Astrocyte (in vitro differentiated cells and primary cell): ENCODE measurements around the gene AIFM2. TPM values are rescaled to one million over a fixed set of nuclear protein-coding genes. Genes with fewer than 3 reads are reported as not detected.

Experiments used
- DNase-seq: peaks from one replicate; pipeline ENCODE4 v3.0.0-alpha.2; 2010; ENCODE audit warnings: low read depth
- FAIRE-seq: peaks from 2 replicates; lab custom pipeline; 2011; peaks lifted over from hg19 to GRCh38; lab: Jason Lieb, UNC
- H2AFZ ChIP-seq: 2 replicates; pipeline ENCODE4 v1.6.0; 2012; ENCODE audit warnings: low read depth, low read length, inconsistent platforms
- H3K27ac ChIP-seq: 2 replicates; pipeline ENCODE4 v1.5.1; 2011; ENCODE audit warnings: low read depth, low read length, inconsistent platforms
- H3K27me3 ChIP-seq: 2 replicates; pipeline ENCODE4 v1.6.0; 2011; ENCODE audit warnings: low read length, inconsistent platforms; ENCODE audit not compliant: insufficient read depth
- H3K36me3 ChIP-seq: 2 replicates; pipeline ENCODE4 v1.5.1; 2011; ENCODE audit warnings: low read length, inconsistent platforms; ENCODE audit not compliant: insufficient read depth
- H3K4me1 ChIP-seq: 2 replicates; pipeline ENCODE4 v1.5.1; 2011; ENCODE audit warnings: low read length, inconsistent platforms; ENCODE audit not compliant: insufficient read depth
- H3K4me2 ChIP-seq: 2 replicates; pipeline ENCODE4 v1.6.0; 2012; ENCODE audit warnings: low read length, inconsistent platforms
- H3K4me3 ChIP-seq: 2 replicates; pipeline ENCODE4 v1.5.1; 2011; ENCODE audit warnings: low read depth, mild to moderate bottlenecking, low read length, inconsistent platforms; ENCODE audit not compliant: insufficient read depth
- H3K79me2 ChIP-seq: 2 replicates; pipeline ENCODE4 v1.6.0; 2012; ENCODE audit warnings: mild to moderate bottlenecking, low read length, inconsistent platforms; ENCODE audit not compliant: insufficient read depth
- H3K9ac ChIP-seq: 2 replicates; pipeline ENCODE4 v1.6.0; 2012; ENCODE audit warnings: mild to moderate bottlenecking, low read length, inconsistent platforms
- H3K9me3 ChIP-seq: 2 replicates; pipeline ENCODE4 v1.5.1; 2012; ENCODE audit warnings: low read depth, mild to moderate bottlenecking, low read length, inconsistent platforms; ENCODE audit not compliant: insufficient read depth
- H4K20me1 ChIP-seq: 2 replicates; pipeline ENCODE4 v1.6.0; 2012; ENCODE audit warnings: low read length, inconsistent platforms; ENCODE audit not compliant: insufficient read depth
- H3K27ac Mint-ChIP-seq: one replicate; pipeline ENCODE4 v1.8.0; 2021; ENCODE audit warnings: mild to moderate bottlenecking, mixed read lengths; ENCODE audit not compliant: unreplicated experiment
- H3K27me3 Mint-ChIP-seq: one replicate; pipeline ENCODE4 v1.8.0; 2021; ENCODE audit warnings: low read depth, mixed read lengths; ENCODE audit not compliant: unreplicated experiment
- H3K36me3 Mint-ChIP-seq: one replicate; pipeline ENCODE4 v1.8.0; 2021; ENCODE audit warnings: low read depth, mixed read lengths; ENCODE audit not compliant: unreplicated experiment
- H3K4me1 Mint-ChIP-seq: one replicate; pipeline ENCODE4 v1.8.0; 2021; ENCODE audit warnings: low read depth, mixed read lengths; ENCODE audit not compliant: unreplicated experiment
- H3K4me3 Mint-ChIP-seq: one replicate; pipeline ENCODE4 v1.8.0; 2021; ENCODE audit warnings: mild to moderate bottlenecking, moderate library complexity, mixed read lengths; ENCODE audit not compliant: unreplicated experiment
- H3K9me3 Mint-ChIP-seq: one replicate; pipeline ENCODE4 v1.8.0; 2021; ENCODE audit warnings: mild to moderate bottlenecking, mixed read lengths; ENCODE audit not compliant: unreplicated experiment
- CTCF ChIP-seq: IDR thresholded peaks from 2 replicates; pipeline ENCODE4 v1.5.1; 2011; ENCODE audit warnings: low read depth, mild to moderate bottlenecking, inconsistent platforms, low read length, moderate library complexity; ENCODE audit not compliant: insufficient read depth
- EZH2 ChIP-seq: IDR thresholded peaks from 2 replicates; pipeline ENCODE4 v1.6.1; 2012; ENCODE audit warnings: mild to moderate bottlenecking, low read length, inconsistent platforms; ENCODE audit not compliant: insufficient read depth
- total RNA-seq: library from RNA; stranded (reverse); gene quantifications from 2 replicates; pipeline ENCODE4 v1.2.1, GENCODE V29; 2021

AIFM2 gene
- total RNA-seq, 1 donor from 2014 or later: 7.1 TPM

GRCh38 chr10:70147259-70147625 is 14.6 kb upstream of the AIFM2 start:
- Histone ChIP-seq H4K20me1 (peaks cover 75% of the 10 kb centered on the region), H3K4me2 (peak overlapping the region; percentile 85), H3K36me3 (peaks cover 20% of the 10 kb centered on the region), H3K27me3 (no peaks in the 10 kb centered on the region), H3K79me2 (peaks cover 61% of the 10 kb centered on the region), H3K4me1 (peaks cover 18% of the 10 kb centered on the region), H3K27ac (peak overlapping the region; percentile 67), H3K9me3 (no peaks in the 10 kb centered on the region), H3K9ac (peak overlapping the region; percentile 72), H3K4me3 (no peak overlapping the region), H2AFZ (no peak overlapping the region)
- Mint-ChIP-seq H3K4me1 (peaks cover 9% of the 10 kb centered on the region), H3K27me3 (no peaks in the 10 kb centered on the region), H3K27ac (peak overlapping the region; percentile 91), H3K9me3 (no peaks in the 10 kb centered on the region), H3K36me3 (peaks cover 5% of the 10 kb centered on the region), H3K4me3 (no peak overlapping the region)
- TF ChIP-seq CTCF: no peak
- TF ChIP-seq EZH2: no peak
- no peak for DNase-seq
- FAIRE-seq: no peak

GRCh38 chr10:70146489-70147258 is 14.0 kb upstream of the AIFM2 start, which contains the start of gene TYSND1:
Gene TYSND1, minus strand, starts transcription at chr10:70146700. Its CDS starts 114 bp downstream, at chr10:70146586.
- H3K4me3 Mint-ChIP-seq: peak within 1 kb of the TSS; percentile 77
- H3K27me3 Mint-ChIP-seq: no peaks in the 10 kb centered on the region
- peak within 1 kb of the TSS; percentile 83 for H3K9ac ChIP-seq
- peak within 1 kb of the TSS; percentile 67 for H3K27ac ChIP-seq
- H3K36me3 Mint-ChIP-seq: peaks cover 8% of the 10 kb centered on the region
- no peaks in the 10 kb centered on the region for H3K9me3 Mint-ChIP-seq
- H3K36me3 ChIP-seq: peaks cover 16% of the 10 kb centered on the region
- H3K4me2 ChIP-seq: peak within 1 kb of the TSS; percentile 85
- no peaks in the 10 kb centered on the region for H3K9me3 ChIP-seq
- peaks cover 9% of the 10 kb centered on the region for H3K4me1 Mint-ChIP-seq
- H3K4me1 ChIP-seq: peaks cover 18% of the 10 kb centered on the region
- H2AFZ ChIP-seq: peak within 1 kb of the TSS; percentile 83
- peaks cover 58% of the 10 kb centered on the region for H3K79me2 ChIP-seq
- peak; percentile 60 for TF ChIP-seq CTCF
- no peak for TF ChIP-seq EZH2
- H3K27me3 ChIP-seq: no peaks in the 10 kb centered on the region
- DNase-seq (peak; percentile 94), FAIRE-seq (peak; percentile 82)
- peak within 1 kb of the TSS; percentile 91 for H3K27ac Mint-ChIP-seq
- peaks cover 71% of the 10 kb centered on the region for H4K20me1 ChIP-seq
- peak within 1 kb of the TSS; percentile 65 for H3K4me3 ChIP-seq
